ENCODE data around the gene SDK1. TPM values are rescaled to one million over a fixed set of nuclear protein-coding genes. Genes with fewer than 3 reads are reported as not detected.

SDK1 gene
- total and polyA plus RNA-seq, 2 donors (not counting 3 experiments of a cell fraction or from before 2014, with no cell fraction given) = 1.6 to 3.9 TPM

DNA sequence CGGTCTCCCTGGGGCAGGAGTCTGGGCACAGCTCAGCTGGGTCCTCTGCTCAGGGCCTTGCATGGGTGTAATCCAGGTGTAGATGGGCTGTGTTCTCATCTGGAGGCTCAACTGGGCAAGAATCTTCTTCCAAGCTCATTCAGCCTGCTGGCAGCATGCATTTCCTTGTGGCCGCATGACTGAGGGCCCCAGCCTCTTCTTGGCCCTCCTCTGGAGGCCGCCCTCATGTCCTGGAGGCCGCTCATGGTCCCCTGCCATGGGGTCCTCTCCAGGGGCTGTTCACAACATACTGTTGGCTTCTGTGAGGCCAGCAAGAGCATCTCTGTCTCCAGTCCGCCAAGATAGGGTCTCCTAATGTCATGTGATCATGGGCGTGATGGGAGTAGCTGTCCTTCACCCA lies 943.6 kb downstream of the SDK1 start:
- H3K9me1 ChIP-seq (replicated peaks; ENCODE audit: control insufficient read depth, extremely low read depth, insufficient read depth, low read length) = no peaks in the 10 kb centered on the region
- no peaks in the 10 kb centered on the region for H3K4me1 ChIP-seq (ENCODE audit: control insufficient read depth, extremely low read depth, insufficient read depth, low read length)
- H3K27ac ChIP-seq (ENCODE audit: insufficient read depth, low read depth, low read length) = no peak overlapping the region
- TF ChIP-seq EZH2 (IDR thresholded peaks at IDR 0.05; ENCODE audit: borderline replicate concordance, low read depth, low read length, severe bottlenecking) (no peak), POLR2A (IDR thresholded peaks at IDR 0.05; ENCODE audit: low read depth, low read length) (no peak)
- DNase-seq (ENCODE audit: low read depth, low spot score) (no peak), FAIRE-seq (no peak)
- no peaks in the 10 kb centered on the region for H3K36me3 ChIP-seq (ENCODE audit: control insufficient read depth in 2 of 2, extremely low read depth in 1 of 2, insufficient read depth in 2 of 2, low read length in 2 of 2)
- H2AFZ ChIP-seq (ENCODE audit: low read depth, low read length) = no peak overlapping the region
- POLR2A ChIA-PET = no interaction called here
- CTCF ChIA-PET = no interaction called here
- H3K4me2 ChIP-seq (ENCODE audit: insufficient read depth, low read length) = no peak overlapping the region
- H3K4me3 ChIP-seq (replicated peaks in 1 of 3; ENCODE audit: insufficient read depth in 1 of 3, low read depth in 1 of 3, low read length in 3 of 3) = no peak overlapping the region
- H3K79me2 ChIP-seq (ENCODE audit: control insufficient read depth, insufficient read depth, low read length) = no peaks in the 10 kb centered on the region
- dilution Hi-C loops (cut with MboI; ENCODE audit: extremely low pct_ligation_motif_present, low sequenced_read_pairs) = no loop called here
- no peaks in the 10 kb centered on the region for H4K20me1 ChIP-seq (replicated peaks; ENCODE audit: control insufficient read depth, extremely low read depth, insufficient read depth, low read length)
- no peak overlapping the region for H3K9ac ChIP-seq (replicated peaks; ENCODE audit: extremely low read depth, insufficient read depth, low read length)
- BruUV-seq (replicated peaks) = no TSS peak
- H3K27me3 ChIP-seq (ENCODE audit: control insufficient read depth in 2 of 2, insufficient read depth in 2 of 2, low read length in 2 of 2) = no peaks in the 10 kb centered on the region
- intact Hi-C loops (cut with micrococcal nuclease) = no loop called here
- no peaks in the 10 kb centered on the region for H3K9me3 ChIP-seq (replicated peaks; ENCODE audit: control insufficient read depth, insufficient read depth, low read length)

DNA sequence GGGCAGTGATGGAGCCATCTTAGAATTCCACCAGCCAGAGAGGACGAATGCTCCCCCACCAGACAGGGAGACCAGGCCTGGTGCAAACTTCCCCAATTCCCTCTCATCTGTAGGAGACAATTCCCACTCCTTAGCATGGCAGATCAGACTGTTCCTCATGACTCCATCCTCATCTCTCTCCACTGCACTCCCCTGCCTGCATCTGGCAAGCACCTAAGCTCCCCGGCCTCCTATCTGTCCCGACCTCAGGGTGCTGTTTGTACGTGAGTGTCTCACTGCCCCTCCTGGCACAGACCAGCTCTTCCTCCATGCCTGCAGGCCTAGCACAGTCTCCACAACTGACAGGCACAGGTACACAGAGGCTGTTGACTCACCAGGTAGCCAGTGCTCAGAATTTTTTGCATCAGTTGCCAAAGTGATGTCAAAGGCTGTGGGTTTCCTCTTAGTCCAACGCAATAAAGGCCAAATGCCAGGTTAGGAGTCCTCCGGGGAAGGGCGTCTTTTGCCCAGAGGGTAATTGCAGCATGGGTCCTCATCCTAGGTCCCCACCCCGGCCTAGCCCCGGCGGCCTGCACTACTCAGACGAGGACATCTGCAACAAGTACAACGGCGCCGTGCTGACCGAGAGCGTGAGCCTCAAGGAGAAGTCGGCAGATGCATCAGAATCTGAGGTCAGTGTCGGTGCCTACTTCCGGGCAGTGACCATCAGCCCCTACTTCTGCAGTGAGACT lies 944.2 kb downstream of the SDK1 start:
- ChIA-PET CTCF (no interaction called here), POLR2A (no interaction called here)
- Histone ChIP-seq H3K27me3 (ENCODE audit: control insufficient read depth in 2 of 2, insufficient read depth in 2 of 2, low read length in 2 of 2) (no peaks in the 10 kb centered on the region), H4K20me1 (replicated peaks; ENCODE audit: control insufficient read depth, extremely low read depth, insufficient read depth, low read length) (no peaks in the 10 kb centered on the region), H3K27ac (ENCODE audit: insufficient read depth, low read depth, low read length) (no peak overlapping the region), H2AFZ (ENCODE audit: low read depth, low read length) (no peak overlapping the region), H3K4me3 (replicated peaks in 1 of 3; ENCODE audit: insufficient read depth in 1 of 3, low read depth in 1 of 3, low read length in 3 of 3) (no peak overlapping the region), H3K79me2 (ENCODE audit: control insufficient read depth, insufficient read depth, low read length) (no peaks in the 10 kb centered on the region), H3K9me3 (replicated peaks; ENCODE audit: control insufficient read depth, insufficient read depth, low read length) (no peaks in the 10 kb centered on the region), H3K4me2 (ENCODE audit: insufficient read depth, low read length) (no peak overlapping the region), H3K9me1 (replicated peaks; ENCODE audit: control insufficient read depth, extremely low read depth, insufficient read depth, low read length) (no peaks in the 10 kb centered on the region), H3K4me1 (ENCODE audit: control insufficient read depth, extremely low read depth, insufficient read depth, low read length) (no peaks in the 10 kb centered on the region), H3K9ac (replicated peaks; ENCODE audit: extremely low read depth, insufficient read depth, low read length) (no peak overlapping the region), H3K36me3 (ENCODE audit: control insufficient read depth in 2 of 2, extremely low read depth in 1 of 2, insufficient read depth in 2 of 2, low read length in 2 of 2) (no peaks in the 10 kb centered on the region)
- FAIRE-seq = no peak
- intact Hi-C loops (cut with micrococcal nuclease) = no loop called here
- dilution Hi-C loops (cut with MboI; ENCODE audit: extremely low pct_ligation_motif_present, low sequenced_read_pairs) = no loop called here
- DNase-seq (ENCODE audit: low read depth, low spot score) = no peak
- no peak for TF ChIP-seq EZH2 (IDR thresholded peaks at IDR 0.05; ENCODE audit: borderline replicate concordance, low read depth, low read length, severe bottlenecking)
- no peak for TF ChIP-seq MYC (IDR thresholded peaks at IDR 0.05; ENCODE audit: low read depth, low read length)
- no peak for TF ChIP-seq JUN (IDR thresholded peaks at IDR 0.05; ENCODE audit: borderline replicate concordance, insufficient read depth, insufficient read length, low read depth)
- no peak for TF ChIP-seq FOS (IDR thresholded peaks at IDR 0.05; ENCODE audit: borderline replicate concordance, insufficient read depth, low read length)
- no peak for TF ChIP-seq GATA2 (IDR thresholded peaks at IDR 0.05; ENCODE audit: insufficient read depth, insufficient read length, low read depth, low read length)
- no TSS peak for BruUV-seq (replicated peaks)

All from endothelial cell of umbilical vein (primary cell).